ENCODE measurements around the gene AGPAT3. TPM values are rescaled to one million over a fixed set of nuclear protein-coding genes. Genes with fewer than 3 reads are reported as not detected.

Gene AGPAT3
- polyA plus RNA-seq, 1 experiment = 36.1 TPM

- H3K4me3 ChIP-seq (ENCODE audit: low read depth, low read length) = no peak overlapping the region
- H3K27me3 ChIP-seq (ENCODE audit: control insufficient read depth, insufficient read depth, low read length) = no peaks in the 10 kb centered on the region
- no peak for DNase-seq (ENCODE audit: low read depth, low spot score)
- POLR2A ChIA-PET = no interaction called here
- CTCF ChIA-PET = interaction anchor here (1.7 kb wide), 1 partner anchor 162 kb away, joined by 6 read pairs; no protein-coding TSS in a partner anchor
- H3K27ac ChIP-seq (ENCODE audit: low read depth, low read length) = no peak overlapping the region
- H3K9me3 ChIP-seq (ENCODE audit: control insufficient read depth, insufficient read depth, low read length) = no peaks in the 10 kb centered on the region; the same call in 1 of the 2 replicates
- TF ChIP-seq CTCF (IDR thresholded peaks at IDR 0.05; ENCODE audit: low read depth, low read length) = no peak
Observed at GRCh38 chr21:43973634-43973955, 108.6 kb downstream of the AGPAT3 start.

GRCh38 chr21:43974791-43975468, 109.9 kb downstream of the AGPAT3 start:
- ChIA-PET POLR2A (interaction anchor here (0.7 kb wide), 1 partner anchor 164 kb away, joined by 7 read pairs; no protein-coding TSS in a partner anchor), CTCF (interaction anchor here (0.6 to 1.7 kb wide), 23 partner anchors 10 to 240 kb away, joined by 3 to 13 read pairs (median 3); no protein-coding TSS in a partner anchor)
- no peak overlapping the region for H3K4me3 ChIP-seq (ENCODE audit: low read depth, low read length)
- peak overlapping the region; percentile 21 for H3K27ac ChIP-seq (ENCODE audit: low read depth, low read length)
- no peaks in the 10 kb centered on the region for H3K27me3 ChIP-seq (ENCODE audit: control insufficient read depth, insufficient read depth, low read length)
- DNase-seq (ENCODE audit: low read depth, low spot score) = no peak
- H3K9me3 ChIP-seq (ENCODE audit: control insufficient read depth, insufficient read depth, low read length) = no peaks in the 10 kb centered on the region; the same call in 1 of the 2 replicates
- TF ChIP-seq CTCF (IDR thresholded peaks at IDR 0.05; ENCODE audit: low read depth, low read length) = no peak

GRCh38 chr21:43975469-43976098, 110.6 kb downstream of the AGPAT3 start:
- POLR2A ChIA-PET = interaction anchor here (0.7 kb wide), 1 partner anchor 165 kb away, joined by 7 read pairs; no protein-coding TSS in a partner anchor
- TF ChIP-seq CTCF (IDR thresholded peaks at IDR 0.05; ENCODE audit: low read depth, low read length) = peak; percentile 97
- CTCF ChIA-PET = interaction anchor here (0.6 to 1.7 kb wide), 27 partner anchors 9 to 1987 kb away, joined by 3 to 13 read pairs (median 3); no protein-coding TSS in a partner anchor

GRCh38 chr21:43976661-43977060, 111.6 kb downstream of the AGPAT3 start:
- no peaks in the 10 kb centered on the region for H3K27me3 ChIP-seq (ENCODE audit: control insufficient read depth, insufficient read depth, low read length)
- DNase-seq (ENCODE audit: low read depth, low spot score) = no peak
- no peak overlapping the region for H3K4me3 ChIP-seq (ENCODE audit: low read depth, low read length)
- H3K9me3 ChIP-seq (ENCODE audit: control insufficient read depth, insufficient read depth, low read length) = no peaks in the 10 kb centered on the region; the same call in 1 of the 2 replicates
- POLR2A ChIA-PET = no interaction called here
- no peak overlapping the region for H3K27ac ChIP-seq (ENCODE audit: low read depth, low read length)
- CTCF ChIA-PET = interaction anchor here (0.6 to 1.7 kb wide), 5 partner anchors 12 to 187 kb away, joined by 3 to 13 read pairs (median 3); no protein-coding TSS in a partner anchor
- no peak for TF ChIP-seq CTCF (IDR thresholded peaks at IDR 0.05; ENCODE audit: low read depth, low read length)

More at GRCh38 chr21:43975469-43976098, 110.6 kb downstream of the AGPAT3 start:
- H3K27ac ChIP-seq (ENCODE audit: low read depth, low read length) = no peak overlapping the region
- no peaks in the 10 kb centered on the region for H3K27me3 ChIP-seq (ENCODE audit: control insufficient read depth, insufficient read depth, low read length)
- no peak overlapping the region for H3K4me3 ChIP-seq (ENCODE audit: low read depth, low read length)
- DNase-seq (ENCODE audit: low read depth, low spot score) = peak; percentile 8
- H3K9me3 ChIP-seq (ENCODE audit: control insufficient read depth, insufficient read depth, low read length) = no peaks in the 10 kb centered on the region; the same call in 1 of the 2 replicates

GRCh38 chr21:43978060-43978459, 113.0 kb downstream of the AGPAT3 start:
- ChIA-PET POLR2A (no interaction called here), CTCF (interaction anchor here (1.0 to 1.3 kb wide), 2 partner anchors 41 to 167 kb away, joined by 3 read pairs; no protein-coding TSS in a partner anchor)
- Histone ChIP-seq H3K4me3 (ENCODE audit: low read depth, low read length) (no peak overlapping the region), H3K9me3 (ENCODE audit: control insufficient read depth, insufficient read depth, low read length) (no peaks in the 10 kb centered on the region; the same call in 1 of the 2 replicates), H3K27ac (ENCODE audit: low read depth, low read length) (no peak overlapping the region), H3K27me3 (ENCODE audit: control insufficient read depth, insufficient read depth, low read length) (no peaks in the 10 kb centered on the region)
- TF ChIP-seq CTCF (IDR thresholded peaks at IDR 0.05; ENCODE audit: low read depth, low read length) = no peak
- DNase-seq (ENCODE audit: low read depth, low spot score) = no peak

Data from AG04450 (cell line).